GM23248 (cell line): ENCODE measurements around the gene LIN28B.

Experiments used
- EZH2 ChIP-seq: fragments of 200-600 bp; sonication (generic); IDR thresholded peaks from 2 replicates; pipeline ENCODE4 v1.6.1; 2018; ENCODE audit warnings: antibody characterized with exemption, mild to moderate bottlenecking; ENCODE audit not compliant: insufficient read depth, poor library complexity, severe bottlenecking
- EZH2phosphoT487 ChIP-seq: fragments of 200-600 bp; sonication (generic); IDR thresholded peaks from 2 replicates; pipeline ENCODE4 v1.6.1; 2018; ENCODE audit warnings: antibody characterized with exemption, moderate library complexity, mild to moderate bottlenecking, low read depth; ENCODE audit not compliant: insufficient read depth

DNA sequence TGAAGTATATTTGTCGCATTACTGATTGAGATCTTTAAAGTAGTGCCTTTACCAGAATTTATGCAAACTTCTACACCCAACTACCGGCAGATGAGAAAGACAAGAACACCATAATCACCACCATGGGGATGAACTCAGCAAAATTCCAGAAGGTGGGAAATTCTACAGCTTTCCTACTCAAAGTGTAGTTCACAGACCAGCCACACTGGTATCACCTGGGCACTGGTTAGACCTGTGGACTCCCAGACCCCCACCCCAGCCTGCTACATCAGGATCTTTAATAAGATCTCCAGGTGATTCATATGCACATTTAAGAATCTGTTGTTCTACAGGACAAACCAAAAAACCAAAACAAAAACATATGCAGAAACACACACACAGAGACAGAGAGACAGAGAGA lies 155.0 kb downstream of the LIN28B start:
- no peak for TF ChIP-seq EZH2
- TF ChIP-seq EZH2phosphoT487 = no peak
